Coronary artery (tissue), 2 donors: Measurements from ENCODE around the gene RCC2.

Experiments used
- DNase-seq: peaks from one replicate; pipeline ENCODE4 v3.0.0-alpha.2; 2017; ENCODE audit warnings: low spot score
- H3K27ac ChIP-seq, 2 donors: fragments of 200-600 bp; sonication (generic); one replicate each; pipeline ENCODE4 v1.5.1; 2016 to 2019
- H3K4me3 ChIP-seq: fragments of 200-600 bp; sonication (generic); 2 replicates; pipeline ENCODE4 v1.5.1; 2016; ENCODE audit warnings: mild to moderate bottlenecking, moderate library complexity
- CTCF ChIP-seq: fragments of 200-600 bp; sonication (generic); IDR thresholded peaks from one replicate; pipeline ENCODE4 v1.5.1; 2019; ENCODE audit warnings: antibody characterized with exemption

RCC2 gene

GRCh38 chr1:17427696-17428660 lies 11.5 kb downstream of the RCC2 start:
- H3K27ac ChIP-seq: no peak overlapping the region
- TF ChIP-seq CTCF: no peak

GRCh38 chr1:17425806-17426600 lies 13.5 kb downstream of the RCC2 start:
- TF ChIP-seq CTCF: no peak
- no peak overlapping the region for H3K27ac ChIP-seq
- no peak for DNase-seq
- no peak overlapping the region for H3K4me3 ChIP-seq

More at GRCh38 chr1:17427696-17428660, 11.5 kb downstream of the RCC2 start:
- DNase-seq: no peak
- no peak overlapping the region for H3K4me3 ChIP-seq

- peak overlapping the region in 1 of 2 donors; percentile 49 for H3K27ac ChIP-seq
- no peak overlapping the region for H3K4me3 ChIP-seq
- DNase-seq: no peak
- TF ChIP-seq CTCF: no peak
Measured at GRCh38 chr1:17423781-17424245, 15.7 kb downstream of the RCC2 start.

GRCh38 chr1:17422461-17422860 lies 17.0 kb downstream of the RCC2 start:
- H3K27ac ChIP-seq: no peak overlapping the region
- no peak overlapping the region for H3K4me3 ChIP-seq
- DNase-seq: no peak
- no peak for TF ChIP-seq CTCF

- no peak for TF ChIP-seq CTCF
- H3K4me3 ChIP-seq: no peak overlapping the region
- H3K27ac ChIP-seq: no peak overlapping the region
- DNase-seq: no peak
Measured at GRCh38 chr1:17420391-17420918, 19.0 kb downstream of the RCC2 start.

GRCh38 chr1:17419626-17420328 lies 19.7 kb downstream of the RCC2 start:
- no peak for DNase-seq
- peak overlapping the region in 1 of 2 donors; percentile 71 for H3K27ac ChIP-seq
- peak overlapping the region; percentile 48 for H3K4me3 ChIP-seq
- TF ChIP-seq CTCF: peak; percentile 93
